GM19193 (cell line): Measurements from ENCODE around the gene RUVBL2.

Source experiments
- POLR2A ChIP-seq: IDR thresholded peaks from 4 replicates; pipeline ENCODE4 v1.6.1; 2011; ENCODE audit not compliant: insufficient read depth, insufficient read length; ENCODE audit errors: extremely low read depth

RUVBL2 gene

GRCh38 chr19:48969276-48970138 lies 24.2 kb upstream of the RUVBL2 start:
- TF ChIP-seq POLR2A = no peak

GRCh38 chr19:48970139-48970766 lies 23.4 kb upstream of the RUVBL2 start:
- TF ChIP-seq POLR2A = no peak

- TF ChIP-seq POLR2A = no peak
These were observed 22.7 kb upstream of the RUVBL2 start for GRCh38 chr19:48970923-48971395.

- TF ChIP-seq POLR2A = no peak
These were observed 17.5 kb upstream of the RUVBL2 start for GRCh38 chr19:48975947-48976847.

GRCh38 chr19:48977061-48977460 lies 16.6 kb upstream of the RUVBL2 start:
- no peak for TF ChIP-seq POLR2A

GRCh38 chr19:48982280-48982679 lies 11.4 kb upstream of the RUVBL2 start:
- no peak for TF ChIP-seq POLR2A

GRCh38 chr19:48985711-48986110 lies 8.0 kb upstream of the RUVBL2 start:
- TF ChIP-seq POLR2A = no peak

GRCh38 chr19:48986211-48986610 lies 7.5 kb upstream of the RUVBL2 start:
- TF ChIP-seq POLR2A = no peak

GRCh38 chr19:48987323-48987722 lies 6.4 kb upstream of the RUVBL2 start:
- TF ChIP-seq POLR2A = no peak

- TF ChIP-seq POLR2A = no peak
These were observed 5.4 kb upstream of the RUVBL2 start for GRCh38 chr19:48988286-48988685.

- TF ChIP-seq POLR2A = no peak
These were observed 4.8 kb upstream of the RUVBL2 start for GRCh38 chr19:48988860-48989259.

- no peak for TF ChIP-seq POLR2A
These were observed 3.9 kb upstream of the RUVBL2 start for GRCh38 chr19:48989701-48990291.

GRCh38 chr19:48990400-48990799 lies 3.3 kb upstream of the RUVBL2 start:
- TF ChIP-seq POLR2A = no peak

GRCh38 chr19:48991011-48991609 lies 2.6 kb upstream of the RUVBL2 start:
- TF ChIP-seq POLR2A = no peak
